Measurements from ENCODE around the gene C2orf69.

DNA sequence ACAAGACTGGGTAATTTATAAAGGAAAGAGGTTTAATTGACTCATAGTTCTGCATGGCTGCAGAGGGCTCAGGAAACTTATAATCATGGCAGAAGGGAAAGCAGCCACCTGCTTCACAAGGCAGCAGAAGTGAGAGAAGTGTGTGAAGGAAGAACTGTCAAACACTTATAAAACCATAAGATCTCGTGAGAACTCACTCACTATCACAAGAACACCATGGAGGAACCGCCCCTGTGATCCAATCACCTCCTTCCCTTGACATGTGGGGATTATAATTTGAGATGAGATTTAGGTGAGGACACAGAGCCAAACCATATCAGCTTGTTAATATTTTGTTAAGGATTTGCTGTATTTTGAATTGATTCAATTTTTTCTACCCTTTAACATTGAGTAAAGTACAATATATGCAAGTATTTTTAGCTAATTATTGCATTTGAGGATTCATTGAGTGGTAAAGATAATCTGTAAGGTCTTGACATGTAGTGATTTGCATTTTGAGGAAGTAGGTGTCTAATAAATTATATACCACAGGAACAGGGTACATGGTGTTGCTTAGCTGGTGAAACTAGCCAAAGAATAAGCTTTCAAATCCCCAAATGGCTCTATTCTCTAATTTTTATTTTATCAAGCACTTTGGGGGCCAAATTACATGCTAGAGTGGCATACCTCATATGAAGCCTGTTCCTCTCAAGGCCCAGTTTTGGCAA lies 3.9 kb upstream of the C2orf69 start:
- TF ChIP-seq, protein P1, sequence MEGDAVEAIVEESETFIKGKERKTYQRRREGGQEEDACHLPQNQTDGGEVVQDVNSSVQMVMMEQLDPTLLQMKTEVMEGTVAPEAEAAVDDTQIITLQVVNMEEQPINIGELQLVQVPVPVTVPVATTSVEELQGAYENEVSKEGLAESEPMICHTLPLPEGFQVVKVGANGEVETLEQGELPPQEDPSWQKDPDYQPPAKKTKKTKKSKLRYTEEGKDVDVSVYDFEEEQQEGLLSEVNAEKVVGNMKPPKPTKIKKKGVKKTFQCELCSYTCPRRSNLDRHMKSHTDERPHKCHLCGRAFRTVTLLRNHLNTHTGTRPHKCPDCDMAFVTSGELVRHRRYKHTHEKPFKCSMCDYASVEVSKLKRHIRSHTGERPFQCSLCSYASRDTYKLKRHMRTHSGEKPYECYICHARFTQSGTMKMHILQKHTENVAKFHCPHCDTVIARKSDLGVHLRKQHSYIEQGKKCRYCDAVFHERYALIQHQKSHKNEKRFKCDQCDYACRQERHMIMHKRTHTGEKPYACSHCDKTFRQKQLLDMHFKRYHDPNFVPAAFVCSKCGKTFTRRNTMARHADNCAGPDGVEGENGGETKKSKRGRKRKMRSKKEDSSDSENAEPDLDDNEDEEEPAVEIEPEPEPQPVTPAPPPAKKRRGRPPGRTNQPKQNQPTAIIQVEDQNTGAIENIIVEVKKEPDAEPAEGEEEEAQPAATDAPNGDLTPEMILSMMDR (IDR thresholded peaks at IDR 0.05) = no peak
- TF ChIP-seq EZH2 (IDR thresholded peaks at IDR 0.05; ENCODE audit: borderline replicate concordance, insufficient read depth, low read depth, low read length, poor library complexity, severe bottlenecking) = no peak

Measured in B cell (primary cell).